CD4-positive, alpha-beta T cell treated with Interleukin-1 beta for 1 hour (primary cell): ENCODE data around the gene ANO4.
"Not testable (repeated sequence)": the region's sequence is repeated elsewhere in the genome, so short reads cannot be mapped to it uniquely, and the experiment has no call there.

ENCODE experiments used
- DNase-seq, 2 donors: peaks; one replicate each; pipeline ENCODE4 v3.0.0-alpha.2; 2020 to 2022

Gene ANO4

DNA sequence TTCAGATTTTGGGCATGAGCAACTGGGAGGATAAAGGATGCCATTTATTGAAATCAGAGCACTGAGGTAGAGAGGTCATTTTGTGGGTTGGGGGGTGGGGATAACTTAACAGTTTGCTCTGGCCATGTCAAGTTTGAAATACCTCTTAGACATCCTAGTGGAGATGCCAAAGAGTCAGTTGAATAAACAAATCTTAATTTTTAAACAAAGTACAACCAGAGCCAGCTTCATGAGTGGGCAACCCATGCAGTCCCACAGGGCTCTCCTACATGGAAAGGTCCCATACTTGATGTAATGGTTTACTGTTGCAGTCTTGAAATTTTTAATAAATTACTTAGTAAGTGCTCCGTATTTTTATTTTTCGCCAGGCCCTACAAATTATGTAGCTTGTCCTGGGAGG, 81.2 kb downstream of the ANO4 start:
- no peak for DNase-seq

DNA sequence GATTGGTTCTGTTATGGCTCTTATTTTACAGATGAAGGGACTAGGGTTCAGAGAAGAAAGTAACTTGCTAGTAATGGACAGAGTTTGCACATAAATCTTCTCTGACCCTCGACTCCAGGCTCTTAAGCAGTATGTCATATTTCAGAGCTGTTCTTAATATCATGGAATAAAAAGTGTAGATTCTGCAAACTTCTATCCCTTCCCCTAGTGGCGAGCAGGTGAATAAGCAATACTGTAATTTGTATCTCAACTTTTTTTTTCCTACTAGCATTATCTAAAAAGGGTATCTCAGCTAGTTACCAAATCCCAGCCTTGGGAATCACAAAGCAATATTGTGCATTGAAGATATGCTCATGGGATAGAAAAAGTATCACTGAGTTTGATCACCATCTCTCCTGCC, 83.2 kb downstream of the ANO4 start:
- DNase-seq = no peak

DNA sequence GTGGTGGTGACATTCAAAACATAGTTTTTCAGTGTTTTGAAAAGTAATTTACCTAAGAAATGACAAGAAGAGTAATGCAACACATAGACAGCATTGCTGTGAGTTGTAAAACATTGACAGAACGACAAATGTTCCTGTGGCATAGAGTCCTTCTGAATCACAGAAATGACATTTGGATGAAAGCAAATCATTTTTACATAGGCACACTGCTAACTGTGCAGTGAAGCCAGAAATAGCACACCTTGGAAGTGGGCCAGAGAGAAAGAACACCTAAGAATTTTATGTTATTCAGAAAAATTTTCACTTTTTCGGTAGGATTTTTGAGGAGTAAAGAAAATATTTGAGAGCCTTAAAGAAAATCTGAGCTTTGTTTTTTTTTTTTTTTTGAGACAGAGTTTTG, 100.6 kb downstream of the ANO4 start:
- DNase-seq = no peak

DNA sequence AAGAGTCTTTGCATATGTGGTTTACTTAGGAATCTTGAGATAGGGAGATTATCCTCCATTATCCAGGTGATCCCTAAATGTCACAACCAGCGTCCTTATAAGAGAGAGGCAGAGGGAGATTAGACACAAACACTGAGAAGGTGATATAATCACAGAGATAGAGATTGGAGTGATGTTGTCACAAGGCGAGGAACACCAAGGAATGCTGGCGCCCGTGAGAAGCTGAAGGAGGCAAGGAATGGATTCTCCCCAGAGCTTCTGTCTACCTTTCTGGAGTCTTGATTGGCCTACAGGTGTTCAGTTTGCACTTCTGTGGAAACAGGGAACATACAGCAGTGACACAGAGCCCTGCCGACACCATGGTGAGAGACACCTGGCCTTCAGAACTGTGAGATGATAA, 101.6 kb downstream of the ANO4 start:
- DNase-seq = no peak

DNA sequence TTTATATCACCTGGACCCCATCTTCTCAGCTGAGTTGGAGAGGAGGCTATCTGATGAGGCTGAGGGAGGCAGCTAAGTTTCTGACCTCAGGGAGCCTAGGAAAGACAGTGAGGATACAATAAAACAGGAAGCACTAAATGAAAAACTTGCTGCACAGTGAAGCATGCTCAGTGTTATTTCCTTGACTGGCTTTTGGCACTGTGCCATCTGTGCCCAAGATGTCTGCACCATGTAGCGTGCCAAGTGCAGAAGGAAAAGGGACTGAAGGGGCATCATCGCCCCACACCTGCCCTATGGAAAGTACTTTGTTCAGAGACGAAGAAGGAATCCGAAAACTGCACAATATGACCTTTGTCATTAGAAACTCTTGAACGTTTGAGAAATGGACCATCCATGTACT, 102.7 kb downstream of the ANO4 start:
- DNase-seq = no peak

DNA sequence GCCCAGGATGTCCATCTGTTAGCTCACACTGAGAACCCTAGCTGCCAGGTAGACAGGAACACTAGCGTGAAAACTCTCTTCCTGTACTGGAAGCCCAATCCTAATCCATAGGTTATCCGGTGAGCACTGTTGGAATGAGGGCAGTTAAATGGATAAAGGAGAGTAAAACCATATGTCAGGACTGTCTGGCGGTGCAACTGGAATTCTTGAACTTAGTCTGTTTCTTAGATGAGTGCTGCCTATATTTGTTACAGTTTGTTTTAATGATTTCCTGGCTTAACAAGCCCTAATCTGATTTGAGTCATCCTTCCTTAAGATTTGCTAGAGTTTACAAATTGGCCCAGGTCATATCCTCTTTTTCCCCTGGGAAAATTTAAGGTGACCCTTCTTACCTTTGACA, 104.7 kb downstream of the ANO4 start:
- no peak for DNase-seq

DNA sequence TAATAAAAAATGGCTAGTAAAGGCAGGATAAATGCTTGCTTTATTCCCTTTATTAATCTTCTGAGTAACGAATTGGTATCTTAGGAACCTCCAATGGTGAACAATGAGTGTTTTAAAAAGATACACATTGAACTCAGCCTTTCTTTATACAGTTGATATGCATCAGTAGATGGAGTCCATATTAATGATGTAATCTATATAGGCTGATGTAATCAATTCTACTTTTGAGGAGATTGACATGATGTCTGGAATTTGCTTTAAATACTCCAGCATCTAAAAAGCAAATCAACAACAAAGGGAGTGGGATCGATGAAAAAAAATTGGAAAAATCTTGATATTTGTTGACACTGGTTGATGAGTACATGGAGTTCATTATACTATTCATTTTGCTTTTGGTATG, 106.2 kb downstream of the ANO4 start:
- DNase-seq = no peak

DNA sequence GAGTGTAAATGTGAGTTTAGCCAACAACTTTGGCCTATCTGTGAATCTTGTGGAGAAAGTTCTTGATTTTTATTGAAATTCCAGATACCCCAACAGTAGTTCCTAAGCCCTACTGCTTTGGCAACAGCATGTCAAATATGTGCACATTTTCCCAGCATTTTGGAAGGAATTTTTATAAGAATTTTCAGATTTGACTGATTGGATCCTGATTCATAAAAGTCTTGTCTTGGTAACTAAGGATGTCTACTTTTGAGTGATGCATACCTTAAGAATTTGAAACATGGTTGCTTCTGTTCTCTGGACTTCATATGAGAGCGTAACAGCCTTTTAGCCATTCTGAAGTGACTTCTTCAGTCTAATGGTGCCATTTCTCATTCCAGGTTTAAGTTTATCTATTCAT, 106.7 kb downstream of the ANO4 start:
- DNase-seq = no peak

DNA sequence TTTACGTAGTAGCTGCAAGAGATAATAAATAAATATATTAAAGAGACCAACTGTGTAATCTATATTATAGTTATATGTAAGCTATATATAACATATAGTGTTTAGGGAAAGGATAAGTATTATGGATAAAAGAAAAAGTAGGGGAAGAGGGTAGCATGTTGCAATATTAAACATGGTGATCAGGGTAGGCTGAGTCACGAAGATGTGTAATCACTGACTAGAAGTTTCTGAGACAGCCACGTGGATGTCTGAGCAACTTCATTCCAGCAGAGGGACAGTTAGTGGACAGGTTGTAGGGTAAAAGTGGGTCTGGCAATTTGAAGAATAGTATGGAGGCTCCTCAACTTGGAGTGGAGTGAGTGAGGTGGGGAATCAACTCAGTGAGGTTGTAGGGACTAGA, 109.7 kb downstream of the ANO4 start:
- DNase-seq = no peak

DNA sequence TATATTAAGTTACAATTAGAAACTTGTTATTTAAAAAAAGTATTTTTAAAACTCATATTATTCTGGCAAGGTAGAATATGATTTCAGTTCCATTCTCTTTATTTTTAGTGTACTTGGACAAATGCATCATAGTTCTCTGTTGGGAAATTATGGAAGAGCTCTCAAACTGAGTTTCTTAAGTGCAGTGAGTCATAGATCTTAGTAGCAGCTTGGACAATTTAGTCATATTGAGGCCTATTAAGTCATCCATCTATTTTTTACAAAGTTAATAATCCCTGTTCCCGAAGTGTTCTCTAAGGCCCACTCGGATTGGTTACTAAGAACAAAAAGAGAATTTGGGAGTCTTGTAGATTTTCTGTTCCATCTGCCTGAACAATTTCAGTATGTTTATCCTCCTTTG, 113.9 kb downstream of the ANO4 start:
- no peak for DNase-seq

DNA sequence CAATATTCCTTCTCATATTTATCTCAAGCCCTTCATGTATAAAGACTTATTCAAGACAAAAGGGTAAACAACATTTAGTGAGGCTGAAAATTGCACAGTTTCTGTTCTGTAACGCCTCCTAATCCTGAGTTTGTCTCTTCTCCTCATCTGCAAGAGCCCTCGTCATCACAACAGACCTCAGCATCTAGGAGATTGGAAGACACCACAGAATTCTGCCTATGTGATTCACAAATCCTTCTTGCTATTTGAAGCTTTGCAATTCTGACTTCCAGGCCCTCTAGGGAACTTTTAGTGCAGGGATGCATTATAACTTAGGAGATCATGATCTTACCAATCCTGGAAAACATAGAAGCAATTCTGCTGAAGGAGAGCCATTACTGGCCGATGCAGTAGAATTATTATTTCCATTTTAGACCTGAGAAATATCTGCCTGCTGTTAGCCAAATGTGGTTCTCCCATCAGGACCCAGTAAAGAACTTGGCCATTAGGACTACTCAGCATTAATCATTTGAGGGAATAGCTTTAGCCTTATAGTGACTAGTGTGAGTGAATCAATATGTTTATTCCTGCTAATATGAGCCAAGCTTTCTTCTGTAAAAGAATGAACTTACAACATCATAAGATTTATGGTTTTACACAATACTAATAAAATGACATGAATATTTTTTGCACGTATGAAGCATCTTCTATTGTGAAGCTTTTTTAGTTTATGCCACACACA, 119.5 kb downstream of the ANO4 start:
- DNase-seq = no peak

DNA sequence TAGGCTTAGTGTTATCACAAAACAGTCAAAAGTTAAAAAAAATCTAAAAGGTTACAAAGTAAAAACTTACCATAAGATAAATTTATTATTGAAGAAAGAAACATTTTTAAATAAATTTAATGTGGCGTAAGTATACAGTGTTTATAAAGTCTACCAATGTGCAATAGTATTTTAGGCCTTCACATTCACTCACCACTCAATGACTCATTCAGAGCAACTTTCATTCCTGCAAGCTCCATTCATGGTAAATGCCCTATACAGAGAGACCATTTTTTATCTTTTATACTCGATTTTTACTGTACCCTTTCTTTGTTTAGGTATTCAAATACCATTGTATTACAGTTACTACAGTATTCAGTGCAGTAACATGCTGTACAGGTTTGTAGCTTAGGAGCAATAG, 124.5 kb downstream of the ANO4 start:
- no peak for DNase-seq

DNA sequence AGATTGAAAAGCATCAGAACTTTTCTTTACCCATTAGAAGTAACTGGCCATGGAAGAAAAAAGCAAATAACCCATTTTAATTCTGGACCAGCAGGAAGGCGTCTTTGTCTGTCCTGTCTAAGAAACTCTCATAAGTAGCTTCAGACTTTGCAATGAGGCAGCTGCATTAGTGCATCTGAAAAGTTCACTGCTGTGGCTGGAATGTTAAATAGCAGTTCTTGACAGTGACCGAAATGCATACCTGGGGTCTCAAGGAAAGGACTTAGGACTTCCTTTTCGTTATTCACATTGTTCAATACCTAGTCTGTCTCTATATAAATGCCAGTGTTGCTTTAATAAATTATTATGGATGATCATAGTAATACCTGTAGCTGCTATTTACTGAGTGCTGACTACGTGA, 125.9 kb downstream of the ANO4 start:
- DNase-seq = no peak

DNA sequence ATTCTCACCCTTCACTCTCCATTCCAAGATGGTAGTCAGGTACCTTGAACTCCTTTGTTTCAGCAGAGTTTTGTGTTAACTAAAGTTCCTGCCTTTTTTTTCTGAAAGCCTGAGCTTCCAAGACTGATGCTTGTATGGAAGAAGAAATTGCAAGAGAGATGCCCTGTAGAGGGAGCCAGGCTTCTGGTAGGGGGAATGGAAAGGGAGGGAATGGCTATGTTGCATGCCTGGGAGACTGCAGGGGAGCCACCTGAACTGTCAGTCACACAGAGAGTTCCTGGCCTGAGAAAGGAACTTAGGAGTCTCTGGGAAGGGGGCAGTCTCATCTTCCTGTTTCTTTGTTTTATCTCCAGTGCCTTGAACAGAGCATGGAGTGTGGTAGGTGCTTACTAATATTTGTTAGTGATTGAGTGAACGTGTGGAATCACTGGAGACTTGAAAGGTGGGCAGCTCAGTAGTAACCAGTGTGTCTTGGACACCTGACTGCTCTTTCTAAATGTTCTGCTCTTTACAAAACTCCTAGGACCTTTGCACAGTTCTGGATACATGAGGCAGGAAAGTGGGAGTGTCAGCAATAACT, 132.2 kb downstream of the ANO4 start:
- DNase-seq = no peak

DNA sequence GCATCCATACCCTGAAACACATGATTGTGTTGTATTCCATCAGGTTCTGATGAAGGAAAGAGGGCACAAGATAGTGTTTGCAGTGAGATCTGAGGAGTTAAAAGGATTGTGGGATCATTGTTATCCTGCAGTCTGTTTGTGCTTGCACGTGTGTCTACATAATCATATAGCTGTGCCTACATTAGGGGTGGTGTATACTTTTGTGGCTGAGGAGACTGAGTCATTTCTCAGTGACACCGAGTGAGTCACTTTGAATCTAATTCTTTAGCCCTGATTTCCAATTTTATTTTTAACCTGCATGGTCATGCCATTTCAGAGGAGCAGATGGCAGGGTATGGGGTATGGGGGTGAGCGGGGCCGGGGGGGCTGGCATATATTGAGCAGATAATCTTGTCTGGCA, 133.2 kb downstream of the ANO4 start:
- no peak for DNase-seq

DNA sequence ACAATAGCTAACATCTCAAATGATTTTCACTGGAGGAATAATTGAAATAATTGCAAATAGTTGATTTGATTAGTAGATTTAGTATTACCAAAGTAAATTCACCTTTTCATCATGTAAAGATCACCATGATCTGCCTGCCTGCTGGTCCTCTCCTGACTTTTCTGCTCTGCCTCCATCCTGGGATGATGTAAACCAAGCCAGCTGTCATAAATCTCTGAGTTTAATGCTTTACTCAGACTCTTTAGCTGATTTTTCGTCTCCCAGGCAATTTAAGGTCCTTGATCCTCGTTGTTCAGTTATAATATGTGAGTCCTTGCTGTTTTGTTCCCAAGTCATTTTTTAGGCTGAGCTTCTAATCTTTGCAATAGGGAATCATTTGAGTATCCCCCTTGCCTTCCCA, 138.0 kb downstream of the ANO4 start:
- DNase-seq = no peak

DNA sequence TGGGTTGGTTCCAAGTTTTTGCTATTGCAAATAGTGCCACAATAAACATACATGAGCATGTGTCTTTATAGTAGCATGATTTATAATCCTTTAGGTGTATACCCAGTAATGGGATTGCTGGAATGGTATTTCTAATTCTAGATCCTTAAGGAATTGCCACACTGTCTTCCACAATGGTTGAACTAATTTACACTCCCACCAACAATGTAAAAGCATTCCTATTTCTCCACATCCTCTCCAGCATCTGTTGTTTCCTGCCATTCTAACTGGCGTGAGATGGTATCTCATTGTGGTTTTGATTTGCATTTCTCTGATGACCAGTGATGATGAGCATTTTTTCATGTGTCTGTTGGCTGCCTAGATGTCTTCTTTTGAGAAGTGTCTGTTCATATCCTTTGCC, 139.0 kb downstream of the ANO4 start:
- DNase-seq = not testable (repeated sequence)

DNA sequence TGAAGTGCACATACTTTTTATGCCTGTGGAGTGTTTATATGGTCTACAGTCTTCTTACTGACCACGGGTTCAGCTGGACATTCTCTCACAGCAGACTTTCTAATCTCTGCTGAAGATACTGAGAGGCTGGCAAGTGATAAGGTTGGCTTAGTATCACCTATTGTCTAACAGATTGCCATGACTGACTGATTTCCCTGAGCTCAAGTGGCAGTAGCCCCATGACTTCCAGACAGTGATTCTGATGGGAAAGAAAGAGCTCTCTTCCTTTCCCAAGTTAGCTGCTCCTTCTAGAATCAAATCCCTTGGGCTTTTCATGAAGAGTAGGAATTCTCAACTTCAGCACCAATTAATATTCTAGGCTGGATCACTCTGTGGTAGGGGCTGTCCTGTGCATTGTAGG, 141.4 kb downstream of the ANO4 start:
- no peak for DNase-seq

DNA sequence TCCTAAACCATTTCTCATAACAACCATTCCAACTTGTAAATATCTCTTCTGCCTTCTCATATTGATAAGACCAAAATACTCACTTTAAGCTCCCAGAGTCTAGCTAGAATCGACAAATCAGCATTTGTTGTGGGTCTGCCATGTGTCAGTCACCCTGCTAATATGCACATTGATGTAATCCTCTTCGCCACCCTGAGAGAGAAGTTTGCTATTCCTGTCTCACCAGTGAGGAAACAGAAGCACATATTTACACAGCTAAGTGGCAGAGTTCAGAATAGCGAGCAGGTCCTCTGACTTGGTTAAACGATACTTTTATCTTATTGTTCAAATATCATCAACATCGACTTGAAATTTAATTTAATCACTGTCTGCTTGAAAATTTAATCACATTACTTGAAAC, 142.1 kb downstream of the ANO4 start:
- DNase-seq = no peak

DNA sequence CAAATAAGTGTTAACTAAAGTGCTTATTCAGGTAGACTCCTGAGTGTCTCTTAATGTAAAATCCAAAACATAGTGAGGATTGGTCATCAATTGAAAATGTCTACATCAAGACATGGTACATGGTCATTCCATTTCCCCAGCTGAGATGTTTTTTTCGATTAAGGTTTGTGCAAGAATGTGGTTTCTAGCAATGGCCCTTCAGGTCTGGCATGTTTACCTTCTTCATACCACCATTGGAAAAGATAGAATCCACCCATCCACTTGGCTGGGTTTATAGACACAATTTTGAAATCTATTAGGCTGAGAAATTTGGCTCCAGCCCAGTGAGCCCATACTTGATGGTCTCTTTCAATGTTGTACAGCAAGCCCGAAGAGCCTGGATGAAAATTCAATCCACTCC, 145.9 kb downstream of the ANO4 start:
- no peak for DNase-seq

DNA sequence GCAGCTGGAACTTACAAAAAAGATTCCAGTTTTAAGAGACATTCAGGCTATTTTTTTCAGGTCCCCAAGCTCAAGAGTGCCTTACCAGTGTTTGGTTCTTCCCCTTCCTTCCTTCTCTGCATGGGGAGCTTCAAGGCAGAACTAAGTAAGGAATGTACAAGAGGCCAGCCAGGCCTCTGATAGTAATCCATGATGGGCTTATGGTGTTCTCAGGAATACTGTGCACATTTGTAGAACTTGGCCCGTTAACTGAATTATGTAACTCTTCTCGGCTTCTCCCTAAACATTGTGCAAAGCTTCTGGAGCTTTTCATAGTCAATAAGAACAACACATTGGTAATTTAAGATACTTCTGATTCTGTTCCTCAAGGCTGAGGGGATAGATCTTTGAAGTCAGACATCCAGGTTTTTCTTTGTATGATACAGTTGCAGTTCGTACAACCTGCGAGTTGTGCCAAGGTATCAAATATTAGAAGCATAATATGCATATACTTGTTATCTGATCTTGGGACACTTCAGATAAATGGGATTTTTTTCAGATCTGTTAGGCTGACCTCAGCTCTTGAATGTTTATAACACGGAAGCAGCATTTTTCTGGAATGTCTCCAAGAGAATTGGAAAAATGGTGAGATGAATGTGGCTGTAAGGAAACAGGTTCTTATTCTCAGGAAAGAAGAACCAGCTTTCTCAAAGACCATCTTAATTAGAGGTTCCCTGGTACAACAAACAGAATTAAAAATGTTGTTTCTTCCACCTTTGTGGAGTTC, 148.6 kb downstream of the ANO4 start:
- DNase-seq = no peak

DNA sequence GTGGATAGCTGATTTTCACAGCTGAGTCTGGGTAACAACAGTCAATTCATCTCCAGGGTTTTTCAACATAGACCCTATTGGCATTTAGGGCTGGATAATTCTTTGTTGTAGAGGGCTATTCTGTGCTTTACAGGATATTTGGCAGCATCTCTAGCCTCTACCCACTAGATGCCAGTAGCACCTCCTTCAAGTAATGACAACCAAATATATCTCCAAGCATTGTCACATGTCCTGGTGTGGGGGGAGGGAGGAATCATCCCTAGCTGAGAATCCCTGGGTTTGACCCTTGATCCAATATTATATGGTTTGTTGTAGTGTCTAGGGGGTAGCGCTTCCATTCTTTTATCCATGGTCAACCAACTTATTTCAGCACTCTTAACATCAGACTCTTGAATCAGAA, 157.2 kb downstream of the ANO4 start:
- DNase-seq = no peak

DNA sequence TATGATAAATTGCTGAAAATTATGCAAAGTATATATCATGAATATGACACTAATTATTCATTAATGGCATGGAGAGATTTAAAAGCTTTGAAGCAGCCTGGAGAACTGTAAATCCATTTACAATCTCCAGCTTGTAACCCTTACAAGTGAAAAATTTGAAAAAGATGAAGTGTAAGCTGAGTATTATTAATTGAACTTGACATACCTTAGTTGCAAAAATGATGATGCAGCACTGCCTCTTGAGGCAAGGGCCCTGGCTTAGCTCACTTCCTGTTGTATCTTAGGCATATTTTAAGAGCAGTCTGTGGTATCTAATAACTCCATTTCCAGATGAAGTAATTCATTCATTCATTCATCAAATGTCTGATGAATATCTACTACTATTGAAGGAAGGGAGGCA, 158.6 kb downstream of the ANO4 start:
- no peak for DNase-seq

DNA sequence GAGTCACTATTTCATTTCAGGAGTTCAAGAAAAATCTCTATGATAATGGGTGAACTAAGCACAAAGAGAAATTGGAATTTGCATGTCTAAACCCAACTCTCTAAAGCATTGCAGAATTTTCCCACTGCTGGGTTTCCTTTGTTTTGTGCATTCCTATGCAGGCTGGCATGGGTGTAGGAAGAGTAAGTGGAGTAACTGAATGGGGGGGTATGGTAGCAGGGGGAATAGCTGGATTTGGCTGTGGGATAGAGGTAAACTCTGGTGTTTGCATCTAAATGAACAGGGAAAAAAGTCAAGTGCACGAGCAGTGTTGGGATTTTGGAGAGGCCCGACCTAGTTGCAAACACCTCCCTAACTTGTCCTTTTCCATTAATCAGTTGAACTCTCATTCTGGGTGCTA, 159.1 kb downstream of the ANO4 start:
- no peak for DNase-seq

DNA sequence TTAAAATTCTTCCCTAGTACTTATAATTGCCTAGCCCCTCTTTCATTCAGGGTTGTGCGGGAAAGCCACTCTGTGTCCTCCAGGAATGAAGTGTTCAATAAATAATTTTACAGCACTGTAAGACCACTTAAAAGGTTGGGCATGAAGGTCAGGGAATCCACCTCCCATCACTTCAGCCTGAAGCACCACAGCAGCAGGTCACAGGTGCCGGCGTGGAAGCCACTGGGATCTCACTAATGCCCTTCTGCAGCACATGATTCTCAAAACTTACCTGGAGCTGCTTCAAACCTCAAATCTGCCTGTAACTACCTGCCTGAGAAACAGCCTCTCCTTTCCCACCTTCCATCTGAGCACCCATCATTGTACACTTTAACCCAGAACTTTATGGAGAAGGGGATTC, 159.5 kb downstream of the ANO4 start:
- DNase-seq = no peak
